ENCODE data around the gene ZNF143.
"Not testable (repeated sequence)": the region's sequence is repeated elsewhere in the genome, so short reads cannot be mapped to it uniquely, and the experiment has no call there.

Gene ZNF143

GRCh38 chr11:9460322-9461062 is at the start of gene ZNF143:
Gene ZNF143, plus strand, starts transcription at chr11:9461012. Its CDS starts 10,297 bp downstream, at chr11:9471309.
- peak; percentile 90 for DNase-seq

GRCh38 chr11:9428706-9429105 is 32.1 kb upstream of the ZNF143 start:
- no peak for DNase-seq

GRCh38 chr11:9438611-9439010 is 22.2 kb upstream of the ZNF143 start:
- DNase-seq = no peak

- DNase-seq = no peak
Observed at GRCh38 chr11:9446230-9446629, 14.6 kb upstream of the ZNF143 start.

GRCh38 chr11:9448576-9449352 is 12.0 kb upstream of the ZNF143 start:
- DNase-seq = no peak

- DNase-seq = not testable (repeated sequence)
Observed at GRCh38 chr11:9452023-9452422, 8.8 kb upstream of the ZNF143 start.

- DNase-seq = no peak
Observed at GRCh38 chr11:9455722-9456121, 5.1 kb upstream of the ZNF143 start.

GRCh38 chr11:9459667-9460321 is 1.0 kb upstream of the ZNF143 start:
- DNase-seq = no peak

- no peak for DNase-seq
Observed at GRCh38 chr11:9461063-9461759, 399 bp downstream of the ZNF143 start.

- DNase-seq = no peak
Observed at GRCh38 chr11:9461760-9462134, 935 bp downstream of the ZNF143 start.

GRCh38 chr11:9462172-9462799 is 1.5 kb downstream of the ZNF143 start:
- DNase-seq = no peak

GRCh38 chr11:9462806-9463537 is 2.2 kb downstream of the ZNF143 start:
- DNase-seq = no peak

GRCh38 chr11:9470765-9471164 is 10.0 kb downstream of the ZNF143 start:
- DNase-seq = no peak

GRCh38 chr11:9473408-9473807 is 12.6 kb downstream of the ZNF143 start:
- DNase-seq = no peak

- DNase-seq = no peak
Observed at GRCh38 chr11:9479899-9480298, 19.1 kb downstream of the ZNF143 start.

GRCh38 chr11:9489080-9489765 is 28.4 kb downstream of the ZNF143 start:
- no peak for DNase-seq

GRCh38 chr11:9490376-9490775 is 29.6 kb downstream of the ZNF143 start:
- no peak for DNase-seq

GRCh38 chr11:9493492-9493891 is 32.7 kb downstream of the ZNF143 start:
- DNase-seq = peak; percentile 8

- no peak for DNase-seq
Observed at GRCh38 chr11:9494316-9494715, 33.5 kb downstream of the ZNF143 start.

GRCh38 chr11:9495803-9496514 is 35.1 kb downstream of the ZNF143 start:
- no peak for DNase-seq
